Renal cortical epithelial cell (primary cell): ENCODE measurements around the gene GRIN2B. TPM values are rescaled to one million over a fixed set of nuclear protein-coding genes. Genes with fewer than 3 reads are reported as not detected.
A peak's percentile ranks its signal among the peaks of the same experiment; 100 is the strongest.

Experiments
- DNase-seq: peaks from one replicate; pipeline ENCODE4 v3.0.0-alpha.2; 2011; ENCODE audit warnings: low read depth
- total RNA-seq: library from RNA; depleted of rRNA; stranded (reverse); fragments of >200 nt; gene quantifications from 2 replicates; pipeline ENCODE4 v1.2.3, GENCODE V29; 2014

Gene GRIN2B
- total RNA-seq, 1 donor from 2014 or later, result 0.89 TPM

DNA sequence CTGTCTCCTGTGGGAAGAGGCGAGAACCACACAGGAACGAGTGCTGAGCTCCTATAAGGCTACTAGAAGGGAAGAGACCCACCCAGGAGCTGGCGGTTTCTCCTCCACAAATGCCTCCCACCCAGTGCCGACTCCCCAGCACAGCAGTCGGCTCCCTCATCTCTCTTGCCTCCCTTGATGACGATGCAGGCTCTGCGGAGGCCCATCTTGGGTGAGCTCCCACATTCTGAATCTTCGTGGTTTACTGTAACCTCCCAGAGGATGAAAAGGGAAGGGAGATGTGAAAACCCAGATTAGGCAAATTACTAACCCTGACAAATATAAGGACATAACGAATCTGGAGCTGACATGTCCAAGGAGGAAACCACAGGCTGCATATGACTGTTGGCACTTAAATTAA, 23.8 kb downstream of the GRIN2B start:
- no peak for DNase-seq

DNA sequence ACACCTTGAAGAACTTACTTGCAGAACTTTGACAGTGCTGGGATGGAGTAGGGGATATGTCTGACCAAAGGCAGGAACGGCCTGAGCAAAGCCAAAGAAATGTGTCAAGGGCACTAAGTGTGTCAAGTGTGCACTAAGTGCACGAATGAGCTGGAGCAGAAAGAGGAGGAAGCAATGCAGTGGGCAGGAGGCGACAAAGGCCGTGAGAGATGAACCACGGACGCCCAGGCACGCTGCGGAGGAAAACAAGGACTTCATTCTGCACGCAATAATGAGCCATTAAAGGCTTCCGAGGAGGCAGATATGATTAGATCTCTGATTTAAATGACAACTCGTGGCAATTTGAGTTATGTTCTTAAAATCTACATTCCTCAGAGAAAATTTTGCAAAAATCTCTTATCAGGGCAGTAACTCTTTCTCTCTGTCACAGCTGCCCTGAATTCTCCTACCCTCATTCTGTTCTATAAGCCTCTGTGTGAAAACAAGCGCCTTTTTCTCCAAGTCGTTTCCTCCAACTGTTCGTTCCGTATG, 25.3 kb downstream of the GRIN2B start:
- DNase-seq, result no peak

DNA sequence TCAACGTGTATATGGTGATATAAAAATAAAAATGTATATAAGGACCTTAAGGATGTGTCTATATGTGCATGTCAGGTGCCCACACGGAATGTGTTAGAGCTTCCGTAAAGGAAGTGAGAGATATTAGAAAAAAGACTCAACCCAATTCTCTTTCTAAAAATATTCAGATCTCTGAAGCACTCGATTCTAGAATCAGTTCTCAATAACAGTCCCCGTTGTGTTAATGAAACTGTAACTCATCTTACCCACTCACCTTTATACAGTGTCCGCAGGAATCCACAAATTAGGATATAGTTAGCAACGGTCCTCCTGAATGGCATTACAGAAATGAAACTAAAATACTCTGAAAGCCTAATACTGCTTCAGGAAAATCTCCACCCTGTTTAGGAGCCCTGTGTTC, 29.3 kb downstream of the GRIN2B start:
- DNase-seq, result no peak

DNA sequence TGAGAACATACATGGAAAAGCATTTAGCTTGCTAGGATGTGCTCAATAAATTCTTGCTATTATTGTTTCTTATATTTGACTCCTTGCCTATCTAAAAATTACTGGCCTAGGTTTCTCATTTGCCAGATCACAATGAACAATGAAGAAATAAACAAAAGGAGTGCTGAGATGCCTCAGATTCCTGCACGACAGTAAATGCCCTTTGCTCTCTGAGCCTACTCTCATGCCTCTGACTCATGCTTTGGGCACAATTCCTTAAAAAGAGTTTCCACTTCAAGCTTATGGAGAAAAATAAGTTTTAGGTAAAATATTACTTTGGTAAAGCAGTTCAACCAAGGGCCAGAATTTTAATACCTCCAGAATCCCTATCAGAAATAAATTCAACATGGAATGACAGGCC, 30.9 kb downstream of the GRIN2B start:
- DNase-seq, result peak; percentile 90

DNA sequence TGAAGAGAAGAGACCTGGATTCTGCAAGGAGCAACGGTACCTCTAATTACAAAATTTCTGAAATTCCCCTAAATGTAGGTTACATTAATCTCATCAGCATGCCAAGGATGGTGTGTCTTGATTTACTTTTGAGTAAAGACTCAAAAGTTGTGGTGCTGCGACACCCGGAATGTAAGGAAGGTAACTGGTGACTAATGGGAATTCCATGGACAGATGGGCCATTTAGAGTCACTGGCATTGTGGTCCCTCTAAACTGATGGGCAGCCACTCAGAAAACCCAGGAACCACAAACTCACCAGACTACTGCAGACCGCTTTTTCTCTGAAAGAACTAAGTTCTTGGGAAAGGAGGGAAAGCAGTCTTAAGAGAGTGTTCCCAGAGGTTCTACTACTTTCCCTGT, 32.8 kb downstream of the GRIN2B start:
- peak; percentile 78 for DNase-seq

DNA sequence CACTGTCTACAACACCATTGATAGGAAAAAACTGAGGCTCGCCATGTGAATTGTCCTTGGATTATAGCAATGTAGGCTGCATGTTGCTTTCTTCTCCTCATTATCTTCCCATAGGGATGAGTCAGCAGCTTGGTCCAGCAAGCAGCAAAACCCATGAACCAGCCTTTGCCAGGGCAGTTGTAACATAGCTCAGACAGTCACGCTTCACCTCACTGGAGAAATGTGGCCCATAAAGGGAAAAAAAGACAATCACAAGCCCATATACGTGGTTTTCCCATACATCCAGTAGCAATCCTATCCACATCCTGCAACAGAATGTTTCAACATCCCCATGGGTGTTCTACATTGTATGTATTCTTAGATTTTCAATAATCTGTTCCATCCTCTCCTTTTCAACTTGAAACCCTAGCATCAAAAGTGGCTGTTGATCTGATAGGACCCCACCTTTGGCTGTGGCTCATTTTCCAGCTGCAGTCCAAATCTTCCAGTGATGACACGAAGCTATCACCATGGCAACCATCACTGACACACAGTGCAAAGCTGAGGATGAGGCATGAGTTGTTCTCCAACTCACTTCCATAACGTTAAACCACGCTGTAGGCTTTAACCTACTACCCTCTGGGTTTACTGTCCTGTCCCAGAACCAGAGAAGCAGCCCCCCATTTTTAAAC, 34.0 kb downstream of the GRIN2B start:
- peak; percentile 97 for DNase-seq

DNA sequence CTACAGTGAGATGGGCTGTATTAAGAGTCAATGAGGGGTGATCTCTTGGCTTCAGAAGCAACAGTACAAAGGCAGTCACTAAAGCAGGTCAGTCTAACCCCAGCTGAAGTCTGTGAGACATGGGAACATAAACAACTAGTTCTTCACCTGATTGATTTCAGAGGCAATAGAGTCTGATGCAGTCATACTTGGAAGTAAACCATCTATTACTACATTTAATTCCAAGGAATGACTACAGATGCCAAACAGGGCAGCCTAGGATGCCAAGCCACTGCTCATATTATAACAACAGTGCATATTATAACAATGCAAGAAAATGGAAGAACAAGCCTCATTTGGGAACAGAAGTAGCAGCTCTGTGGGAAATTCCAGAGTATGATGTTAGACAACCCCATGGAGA, 35.8 kb downstream of the GRIN2B start:
- DNase-seq, result peak; percentile 94

DNA sequence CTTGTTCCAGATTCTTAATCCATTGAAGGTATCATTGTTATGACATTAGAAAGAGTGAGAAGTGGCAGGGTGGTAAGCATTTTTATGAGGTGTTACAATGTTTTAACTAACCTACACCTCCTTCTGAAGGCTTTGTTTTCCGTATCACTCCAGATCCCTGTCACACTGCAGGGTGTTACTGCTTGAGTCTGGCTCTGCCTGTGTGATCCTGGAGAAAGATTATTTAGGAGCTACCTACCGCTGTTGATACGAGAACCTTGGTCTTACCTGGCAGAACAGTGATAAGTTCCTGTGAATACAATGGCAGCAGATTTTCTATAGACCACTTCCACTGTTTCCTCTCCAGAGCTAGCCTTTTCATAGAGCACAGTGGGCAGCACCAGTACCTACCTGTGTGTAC, 36.2 kb downstream of the GRIN2B start:
- no peak for DNase-seq

DNA sequence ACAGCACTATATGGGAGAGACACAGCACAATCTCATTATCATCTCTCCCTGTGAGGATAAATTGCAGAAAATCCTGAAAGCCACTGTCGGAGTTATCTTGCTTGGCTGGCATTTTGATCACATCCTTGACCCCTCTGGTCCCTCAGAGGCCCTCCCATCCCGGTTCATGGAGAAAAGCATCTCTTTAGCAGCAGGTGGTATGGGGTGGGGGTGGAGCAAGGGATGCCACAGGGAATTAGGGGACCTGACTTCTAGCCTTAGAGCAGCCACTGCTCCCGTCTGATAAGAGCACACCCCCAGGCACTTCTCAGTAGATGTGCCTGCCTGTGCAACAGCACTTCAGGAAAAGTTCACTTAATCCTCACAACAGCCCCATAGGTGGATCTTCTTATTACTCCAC, 38.6 kb downstream of the GRIN2B start:
- no peak for DNase-seq

DNA sequence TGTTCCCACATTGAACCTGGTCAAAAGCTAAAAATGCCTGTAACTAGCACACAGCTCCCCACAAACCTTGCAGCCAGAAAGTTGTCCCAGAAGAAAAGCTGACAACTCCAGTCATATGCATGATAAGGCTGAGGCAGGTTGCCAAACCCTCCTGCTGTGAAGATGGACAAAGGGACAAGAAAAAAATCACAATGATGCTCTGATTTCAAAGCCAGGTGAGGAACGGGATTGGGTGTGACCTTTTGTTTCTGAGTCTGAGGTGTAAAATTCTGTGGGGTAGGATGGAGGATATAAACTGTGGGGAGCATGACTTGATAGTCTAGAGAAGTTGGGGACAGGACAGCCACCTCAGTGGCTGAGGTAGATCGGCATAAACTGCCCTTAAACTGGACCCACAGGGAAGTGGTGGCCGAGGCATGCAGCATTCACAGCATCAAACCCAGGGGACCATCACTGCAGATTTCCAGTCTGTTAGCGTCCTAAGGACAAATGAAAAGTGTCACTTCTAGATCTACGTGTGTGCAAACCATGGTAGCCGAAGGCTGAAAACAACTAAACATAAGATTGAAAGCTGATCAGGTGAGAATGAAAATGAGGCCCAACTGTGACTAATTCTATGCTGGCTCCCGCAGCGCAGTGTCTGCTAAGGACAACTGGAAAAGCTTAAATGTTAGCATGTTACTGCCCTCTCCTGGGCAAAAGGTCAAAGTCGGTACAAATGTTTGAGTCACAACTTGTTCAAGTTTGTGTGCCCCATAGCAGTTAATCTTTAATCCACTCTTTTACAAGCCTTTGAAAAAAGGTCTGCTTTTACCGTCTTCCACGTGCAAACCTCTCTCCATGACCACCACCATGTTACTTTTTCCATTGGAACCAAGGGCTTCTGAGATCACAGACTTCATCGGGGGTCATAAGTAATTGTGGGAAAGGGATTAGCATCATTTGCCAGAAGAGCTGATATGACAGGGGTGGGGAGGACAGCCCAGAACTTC, 39.8 kb downstream of the GRIN2B start:
- peak; percentile 100 for DNase-seq

DNA sequence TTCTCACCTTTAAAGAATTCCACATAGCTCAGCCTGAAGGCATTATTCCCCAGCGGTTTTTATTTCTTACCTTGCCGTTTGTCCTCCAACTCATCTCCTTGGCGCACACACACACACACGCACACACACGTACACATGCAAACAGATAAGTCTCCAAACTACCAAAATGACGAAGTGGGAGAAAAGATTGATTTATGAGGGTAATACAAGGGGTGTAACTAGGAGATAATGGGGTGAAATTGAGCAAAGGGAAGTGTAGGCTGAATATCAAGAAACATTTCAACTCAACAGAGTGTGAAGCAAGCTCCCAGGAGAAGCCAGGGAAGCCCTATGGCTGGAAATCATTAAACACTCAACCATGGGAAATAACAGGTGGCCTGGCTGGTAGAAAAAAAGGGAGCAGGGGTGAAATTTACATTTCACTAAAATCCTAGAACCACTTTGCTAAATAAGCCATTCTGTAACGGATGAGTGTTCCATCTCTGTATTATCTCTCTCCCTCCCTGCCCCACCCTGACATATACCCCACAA, 41.0 kb downstream of the GRIN2B start:
- peak; percentile 69 for DNase-seq

DNA sequence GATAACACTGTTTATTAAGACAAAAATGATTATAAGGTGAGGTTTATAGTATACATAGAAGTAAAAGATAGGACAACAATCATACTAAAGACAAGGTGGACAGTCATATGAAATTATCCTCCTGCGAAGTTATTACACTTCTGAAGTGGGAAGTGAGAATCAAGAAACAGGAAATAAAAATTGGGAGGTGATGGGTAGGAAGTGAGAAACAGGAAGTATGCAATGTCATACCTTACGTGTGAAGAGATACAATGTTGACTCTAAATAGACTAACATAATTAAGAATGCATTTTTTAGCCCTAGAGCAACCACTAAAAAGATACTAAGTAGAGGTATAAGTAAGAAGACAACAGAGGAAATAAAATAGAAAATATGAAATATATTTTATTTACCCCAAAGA, 43.7 kb downstream of the GRIN2B start:
- DNase-seq, result no peak

DNA sequence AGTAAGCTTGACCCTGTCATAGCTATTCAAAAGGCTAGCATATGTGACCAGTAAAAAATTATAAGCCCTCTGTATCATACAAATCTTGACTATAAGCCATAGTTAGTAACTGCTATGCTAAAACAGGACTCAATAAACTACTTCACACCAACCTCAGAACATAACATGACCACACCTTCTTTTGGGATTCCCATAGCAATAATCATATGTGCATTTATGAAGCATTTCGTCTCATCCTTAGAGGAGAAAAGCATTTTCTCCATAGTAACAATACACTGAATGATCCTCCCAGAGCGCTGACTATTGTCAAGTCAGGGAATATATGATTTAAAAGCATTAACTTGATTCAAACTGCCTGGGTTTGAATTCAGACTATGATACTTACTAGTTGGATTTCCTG, 46.2 kb downstream of the GRIN2B start:
- DNase-seq, result no peak
